Daoy (cell line): ENCODE measurements around the gene OSBPL3. TPM values are rescaled to one million over a fixed set of nuclear protein-coding genes. Genes with fewer than 3 reads are reported as not detected.

Experiments
- DNase-seq: peaks from one replicate; pipeline ENCODE4 v3.0.0-alpha.2; 2015; ENCODE audit warnings: low read depth
- total RNA-seq: library from RNA; depleted of rRNA; stranded (reverse); fragments of >200 nt; shearing (Covaris generic); gene quantifications from 2 replicates; pipeline ENCODE4 v1.2.3, GENCODE V29; 2014

OSBPL3 gene
- total RNA-seq, 1 experiment from 2014 or later, result 18.3 TPM

DNA sequence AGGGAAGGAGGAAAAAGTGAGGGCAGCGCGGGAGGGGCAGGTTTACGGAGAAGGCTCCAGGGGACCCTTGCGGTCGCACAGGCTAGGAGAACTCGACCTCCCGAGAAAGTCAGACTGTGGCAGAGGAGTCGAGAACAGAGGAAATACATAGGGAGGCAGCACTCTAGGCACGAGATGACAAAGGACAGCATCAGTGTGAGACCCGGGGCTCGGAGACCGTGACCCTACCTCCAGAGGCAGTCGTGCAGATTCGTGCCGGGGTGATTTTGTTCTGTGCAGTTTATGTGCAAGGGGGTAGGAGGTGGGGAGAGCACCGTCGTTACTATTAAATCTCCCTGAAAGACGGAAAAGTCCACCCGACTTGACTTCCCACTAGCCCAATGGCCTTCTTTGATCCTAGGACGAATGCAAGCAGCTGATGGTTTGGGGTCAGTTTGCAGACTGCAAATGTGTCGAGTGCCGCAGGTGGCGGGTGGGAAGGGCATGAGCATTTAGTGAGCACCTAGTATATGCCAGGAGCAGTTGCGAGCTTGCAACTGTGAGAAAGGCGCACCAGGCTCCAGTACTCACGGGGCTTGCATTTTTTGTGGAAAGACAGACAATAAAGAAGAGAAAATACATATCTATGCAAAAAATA lies 674 bp upstream of the OSBPL3 start:
- DNase-seq, result no peak

GRCh38 chr7:24979470-24979862 lies 512 bp downstream of the OSBPL3 start:
- peak; percentile 90 for DNase-seq

DNA sequence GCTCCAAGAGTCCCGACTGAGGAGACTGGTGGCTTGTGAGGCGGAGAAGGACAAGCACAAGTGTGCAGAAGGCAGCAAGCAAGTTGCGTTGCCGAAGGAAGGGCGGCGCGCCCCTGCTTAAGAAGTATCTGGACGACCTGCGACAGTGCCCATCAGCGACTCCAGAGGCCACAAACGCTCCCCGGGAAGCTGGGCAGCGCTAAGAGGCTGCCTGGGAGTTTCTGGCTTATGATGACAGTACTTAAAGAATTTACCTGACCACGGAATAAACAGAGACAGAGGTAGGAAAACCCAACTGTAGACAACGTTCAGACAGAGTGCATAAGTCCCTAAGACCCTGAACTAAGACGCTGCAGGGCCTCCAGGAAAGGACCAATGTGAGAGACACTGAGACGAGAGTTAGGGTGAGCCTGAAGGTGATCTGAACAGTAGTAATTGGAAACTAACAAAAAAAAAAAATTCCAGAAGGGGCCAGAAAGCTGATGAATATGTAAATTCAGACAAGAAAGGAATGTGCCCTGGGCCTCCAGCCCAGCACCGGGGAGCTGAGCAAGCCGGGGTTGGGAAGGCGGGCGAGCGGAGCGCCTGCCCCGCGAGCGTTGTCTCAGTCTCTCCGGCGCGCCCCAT lies 1.0 kb downstream of the OSBPL3 start:
- DNase-seq, result no peak

DNA sequence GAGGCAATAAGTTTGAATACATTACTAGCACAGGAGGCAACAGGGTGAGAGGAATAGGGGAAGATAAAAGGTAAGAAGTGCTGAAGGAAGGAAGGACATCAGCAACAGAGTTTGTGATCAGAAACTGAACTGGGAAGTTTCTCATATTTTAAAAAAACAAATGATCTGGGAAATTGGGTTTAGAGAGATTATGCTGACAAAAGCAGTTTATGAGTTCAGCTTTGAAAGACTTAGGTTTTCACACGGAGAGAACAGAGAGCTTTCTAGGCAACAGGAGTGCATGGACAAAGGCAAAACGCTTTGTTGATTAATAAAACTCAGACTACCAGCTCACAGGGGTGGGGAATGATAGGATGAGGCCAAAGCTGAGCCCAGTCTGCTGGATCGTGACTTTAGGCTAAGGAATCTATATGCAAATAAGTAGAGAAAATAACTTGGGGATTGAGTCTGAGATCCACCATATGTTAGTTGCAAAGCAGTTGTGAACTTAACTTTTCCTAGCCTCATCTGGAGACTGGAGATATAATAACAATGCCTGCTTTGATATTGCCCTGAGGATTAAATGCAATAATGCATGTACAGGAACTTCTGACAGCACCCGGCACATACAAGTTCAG lies 4.2 kb downstream of the OSBPL3 start:
- no peak for DNase-seq

- DNase-seq, result no peak
These were observed 4.8 kb downstream of the OSBPL3 start for GRCh38 chr7:24975172-24975571.

DNA sequence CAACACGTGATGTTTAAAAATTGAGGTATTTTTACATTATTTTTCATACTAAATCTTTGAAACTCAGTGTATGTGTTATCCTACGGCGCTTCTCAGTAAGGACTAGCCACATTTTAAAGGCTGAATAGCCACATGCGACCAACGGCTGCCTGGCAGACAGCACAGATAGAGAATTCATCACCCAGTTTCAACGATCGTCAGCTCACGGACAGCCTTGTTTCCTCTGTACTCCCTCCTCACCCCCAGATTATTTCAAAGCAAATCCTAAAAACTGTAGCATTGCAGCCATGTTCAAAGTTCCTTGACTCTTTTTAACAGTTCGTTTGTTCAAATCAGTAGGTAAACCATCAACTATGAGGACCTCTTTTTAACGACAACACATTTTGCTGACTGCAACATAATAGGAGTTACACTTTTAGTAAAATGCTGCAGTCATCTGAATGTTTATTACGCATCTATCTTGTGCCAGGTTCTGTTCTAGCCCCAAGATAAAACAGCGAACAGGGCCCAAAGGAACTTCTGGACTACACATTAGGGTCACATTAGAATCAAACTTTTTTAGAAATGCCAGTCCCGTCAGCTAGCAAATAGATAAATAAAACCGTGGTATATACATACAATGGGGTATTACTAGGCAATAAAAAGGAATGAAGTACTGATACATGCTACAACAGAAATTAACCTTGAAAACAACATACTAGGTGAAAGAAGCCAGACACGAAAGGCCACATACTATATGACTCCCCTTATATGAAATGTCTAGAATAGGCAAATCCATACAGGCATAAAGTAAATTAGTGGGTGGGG lies 5.7 kb downstream of the OSBPL3 start:
- no peak for DNase-seq

GRCh38 chr7:24972991-24973390 lies 7.0 kb downstream of the OSBPL3 start:
- no peak for DNase-seq

DNA sequence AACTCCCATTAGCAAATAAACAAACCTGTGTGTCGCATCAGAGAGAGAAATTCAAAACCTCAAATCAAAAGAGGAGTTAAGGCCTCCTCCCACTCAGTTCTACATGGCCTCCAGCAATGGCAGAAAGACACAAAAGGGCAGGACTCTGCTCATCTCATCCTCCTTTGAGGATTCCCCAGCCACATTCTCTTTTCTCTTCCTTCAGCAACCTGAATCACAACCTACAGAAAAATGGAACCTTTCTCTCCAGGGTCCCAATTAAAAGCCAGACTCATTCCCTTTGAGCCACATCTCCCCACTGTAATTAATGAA lies 7.9 kb downstream of the OSBPL3 start:
- DNase-seq, result no peak

DNA sequence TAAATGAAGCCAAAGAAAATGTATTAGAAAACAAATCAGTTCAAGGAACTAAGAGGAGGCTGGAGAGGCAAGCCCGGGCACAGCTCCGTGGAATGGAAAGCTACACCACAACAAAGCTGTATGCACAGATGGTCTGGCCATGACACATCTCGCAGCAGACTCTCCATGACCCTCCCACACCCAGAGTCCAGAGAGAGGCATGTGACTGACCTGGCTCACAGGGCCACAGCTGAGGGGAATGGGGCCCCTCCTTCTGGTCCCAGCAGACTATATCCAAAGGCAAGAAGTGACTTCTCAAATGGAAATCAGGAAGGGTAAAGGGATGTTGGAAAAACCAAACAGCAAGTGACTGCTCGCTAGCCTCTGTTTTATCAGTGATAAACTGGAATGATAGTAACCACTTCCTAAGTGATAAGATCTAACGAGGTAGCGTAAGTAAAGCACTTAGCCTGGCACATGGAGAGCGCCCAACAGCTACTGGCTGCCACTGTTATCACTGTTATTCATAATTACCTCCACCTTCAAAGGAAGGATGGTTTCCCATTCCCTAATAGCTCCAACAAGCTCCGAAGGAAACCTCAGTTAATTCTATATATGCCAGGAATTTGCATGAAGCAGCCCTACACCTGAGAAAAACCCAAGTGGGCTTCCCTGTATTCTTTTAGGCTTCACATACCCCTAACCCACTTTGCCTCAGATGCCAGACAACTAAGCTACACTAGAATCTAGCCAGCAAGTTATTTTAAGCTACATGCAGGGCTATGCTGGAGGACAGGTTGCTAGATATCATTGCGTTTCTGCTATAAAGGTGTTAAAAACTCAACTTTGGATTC lies 8.4 kb downstream of the OSBPL3 start:
- DNase-seq, result peak; percentile 92

GRCh38 chr7:24970676-24971075 lies 9.3 kb downstream of the OSBPL3 start:
- no peak for DNase-seq

GRCh38 chr7:24968165-24968564 lies 11.8 kb downstream of the OSBPL3 start:
- peak; percentile 67 for DNase-seq

DNA sequence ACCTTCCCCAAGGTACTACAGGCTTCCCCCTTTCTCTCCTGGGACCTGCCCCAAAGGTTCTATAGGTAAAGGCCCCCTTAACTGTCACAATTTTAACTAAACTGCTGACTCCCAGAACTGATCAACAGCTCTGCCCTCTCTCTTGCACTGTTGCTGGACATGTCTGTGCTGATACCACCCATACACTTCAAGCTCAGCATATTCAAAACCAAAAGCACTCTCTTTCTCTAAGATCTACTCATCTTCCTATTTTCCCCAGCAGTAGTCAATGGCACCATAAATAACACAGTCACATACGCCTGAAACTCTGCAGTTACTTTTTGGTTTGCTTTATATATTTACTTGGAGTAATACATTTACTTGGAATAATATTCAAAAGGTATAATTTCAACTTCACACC lies 12.3 kb downstream of the OSBPL3 start:
- DNase-seq, result no peak

DNA sequence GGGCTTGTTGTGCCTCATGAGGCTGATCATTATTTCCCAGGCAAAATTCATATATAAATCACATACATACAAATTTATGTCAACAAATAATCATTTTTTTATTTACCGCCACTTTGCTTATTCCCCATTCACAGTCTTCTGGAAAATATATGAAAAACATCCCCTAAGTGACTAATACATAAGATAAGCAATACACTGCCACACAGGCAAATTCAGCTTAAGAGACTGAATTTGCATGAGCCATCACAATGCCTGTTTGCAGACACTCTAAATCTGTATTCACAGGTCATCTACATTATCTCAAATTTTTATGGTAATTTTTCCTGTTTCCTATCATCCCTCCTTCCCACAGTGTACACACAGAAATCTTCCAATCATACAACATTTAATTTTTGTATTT lies 13.2 kb downstream of the OSBPL3 start:
- DNase-seq, result no peak

DNA sequence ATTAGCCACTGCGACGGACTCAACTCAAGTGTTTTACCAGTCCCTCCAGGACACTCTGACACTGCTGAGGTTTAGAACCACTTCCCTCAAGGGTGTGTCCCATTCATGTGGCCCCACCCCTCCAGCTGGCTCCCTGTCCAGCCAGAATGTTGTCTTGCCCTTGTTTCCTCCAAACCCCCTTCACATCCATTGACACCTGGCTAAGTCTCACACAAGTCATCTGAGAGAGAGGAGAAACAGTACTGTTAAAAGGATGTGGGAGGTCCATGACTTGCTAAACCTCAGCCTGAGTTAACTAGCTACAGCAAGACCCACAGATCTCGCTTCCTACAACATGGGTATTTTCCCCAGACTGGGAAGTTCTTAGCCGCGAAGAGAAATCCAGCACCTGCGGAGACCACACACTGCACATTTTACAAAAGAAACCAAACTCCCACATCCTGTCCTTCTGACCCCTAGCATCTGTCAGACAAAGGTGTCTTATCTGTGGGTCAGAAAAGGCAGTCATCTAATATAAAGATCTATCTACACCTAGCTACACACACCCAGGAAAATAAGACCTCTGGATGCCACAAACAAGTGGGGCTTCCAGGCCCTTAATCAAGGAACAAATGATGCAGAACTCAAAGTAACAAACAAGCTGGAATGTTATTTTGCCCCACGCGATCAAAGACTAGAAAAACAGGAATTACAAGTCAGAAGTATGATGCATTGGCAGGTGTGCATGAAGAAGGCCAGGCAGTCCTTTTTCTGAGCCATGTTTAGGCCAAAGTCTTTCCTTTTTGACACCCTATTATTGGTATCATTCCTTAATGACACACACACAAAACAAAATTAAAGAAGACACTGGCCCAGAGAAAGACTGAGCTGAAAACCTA lies 13.9 kb downstream of the OSBPL3 start:
- DNase-seq, result peak; percentile 44

DNA sequence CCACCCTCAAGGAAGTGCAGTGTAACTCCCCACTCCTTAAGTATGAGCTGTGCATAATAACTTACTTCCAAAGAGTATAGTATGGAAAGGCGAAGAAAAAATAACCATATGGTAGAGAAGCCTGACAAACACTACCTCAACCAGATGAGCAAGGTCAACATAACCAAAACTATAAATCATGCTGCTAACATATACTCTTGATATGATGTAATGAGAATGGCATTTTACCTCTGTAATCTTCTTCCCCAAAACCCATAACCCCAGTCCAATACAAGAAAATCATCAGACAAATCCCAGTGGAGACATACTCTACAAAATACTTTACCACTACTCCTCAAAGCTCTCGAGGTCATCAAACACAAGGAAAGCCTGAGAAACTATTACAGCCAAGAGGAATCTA lies 15.8 kb downstream of the OSBPL3 start:
- no peak for DNase-seq

GRCh38 chr7:24963218-24963617 lies 16.8 kb downstream of the OSBPL3 start:
- peak; percentile 81 for DNase-seq

DNA sequence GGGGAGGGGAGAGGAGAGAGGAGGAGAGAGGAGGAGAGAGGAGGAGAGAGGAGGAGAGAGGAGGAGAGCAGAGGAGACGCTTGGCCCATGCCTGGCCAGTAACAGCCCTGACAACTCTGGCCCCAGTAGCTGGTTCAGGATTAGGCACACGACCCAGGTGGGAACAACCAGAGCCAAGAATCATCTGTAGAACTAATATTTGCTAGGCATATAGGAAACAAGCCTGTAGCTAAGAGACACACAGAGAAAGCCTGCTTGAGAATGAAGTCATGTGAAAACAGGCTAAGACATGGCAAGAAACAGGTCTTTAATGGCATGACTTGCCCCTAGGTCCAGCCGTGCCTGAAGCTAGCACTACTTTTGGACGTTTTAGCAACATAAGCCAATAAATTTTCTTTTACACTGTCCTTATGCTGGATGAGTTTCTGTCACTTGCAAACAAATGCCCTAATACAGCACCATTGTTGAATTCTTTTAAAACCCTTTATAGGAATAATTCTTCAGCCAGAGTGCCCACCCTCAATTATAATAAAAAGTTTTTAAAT lies 17.5 kb downstream of the OSBPL3 start:
- no peak for DNase-seq

DNA sequence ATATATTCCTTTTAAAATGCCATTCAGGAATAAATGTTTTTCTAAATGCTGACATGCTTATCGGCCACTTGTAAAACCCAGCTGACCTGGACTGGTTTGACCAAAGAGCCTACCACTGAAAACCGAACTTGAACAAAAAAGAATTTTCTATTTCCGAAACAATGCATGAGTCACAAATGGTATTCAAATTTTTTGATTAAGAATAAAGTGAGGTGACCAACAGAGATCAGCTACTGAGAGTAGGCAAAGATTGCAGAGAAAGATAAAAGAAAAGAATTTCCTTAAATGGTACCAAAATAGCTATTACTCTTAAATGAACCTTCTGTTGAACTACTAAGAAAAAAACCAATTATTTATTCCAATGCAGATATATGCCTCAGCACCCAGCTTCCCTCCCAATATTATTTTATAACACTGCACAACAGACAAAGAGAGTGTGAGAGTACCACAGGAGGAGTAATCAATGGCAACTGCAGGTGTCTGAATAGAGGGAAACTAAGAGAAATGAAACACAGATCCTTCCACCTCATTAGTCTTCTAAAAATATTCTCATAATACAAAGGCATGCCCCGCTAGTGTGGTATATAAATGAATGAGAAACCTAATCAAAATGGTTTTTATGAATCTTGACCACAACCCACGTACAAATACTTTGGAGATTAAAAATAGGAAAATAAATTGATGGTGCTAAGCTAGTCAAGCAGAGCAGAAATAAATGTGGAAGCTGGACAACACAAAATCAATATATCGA lies 20.1 kb downstream of the OSBPL3 start:
- DNase-seq, result no peak

DNA sequence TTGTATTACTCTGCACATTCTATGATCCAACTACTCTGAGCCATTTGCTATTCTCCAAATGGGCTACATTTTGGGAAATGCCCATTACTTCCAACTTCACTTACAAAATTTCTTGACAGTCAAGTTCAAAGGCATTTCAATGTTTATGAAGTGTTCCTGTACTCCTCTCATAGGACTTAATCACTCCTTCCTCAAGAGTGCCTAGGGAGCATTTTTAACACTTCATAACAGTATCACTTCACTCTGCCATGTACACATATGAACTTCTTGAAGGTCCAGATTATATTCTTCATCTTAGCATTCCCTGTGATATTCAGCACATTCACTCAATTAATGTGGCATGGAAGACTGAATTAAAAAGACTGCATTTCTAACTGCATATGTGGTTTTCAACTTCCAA lies 21.6 kb downstream of the OSBPL3 start:
- DNase-seq, result no peak

- DNase-seq, result peak; percentile 72
These were observed 24.0 kb downstream of the OSBPL3 start for GRCh38 chr7:24956021-24956420.
